H1 (cell line): Measurements from ENCODE around the gene AP3D1. TPM values are rescaled to one million over a fixed set of nuclear protein-coding genes. Genes with fewer than 3 reads are reported as not detected.

Experiments used
- ATF2 ChIP-seq: IDR thresholded peaks from 2 replicates; pipeline ENCODE4 v1.6.1; 2012; ENCODE audit warnings: low read length, inconsistent platforms
- CBX5 ChIP-seq: fragments of 300-800, 300-1000 bp; sonication (generic); IDR thresholded peaks from 2 replicates; pipeline ENCODE4 v1.7.1; 2016; ENCODE audit warnings: antibody characterized with exemption, low read length, low read depth
- CEBPB ChIP-seq: IDR thresholded peaks from 2 replicates; pipeline ENCODE4 v1.6.1; 2012; ENCODE audit warnings: low read depth, low read length
- CHD7 ChIP-seq: fragments of 300-600 bp; sonication (generic); IDR thresholded peaks from 2 replicates; pipeline ENCODE4 v1.7.1; 2012; ENCODE audit warnings: low read length, moderate library complexity, mild to moderate bottlenecking, inconsistent platforms; ENCODE audit not compliant: insufficient replicate concordance
- CREB1 ChIP-seq: IDR thresholded peaks from 2 replicates; pipeline ENCODE4 v1.6.1; 2012; ENCODE audit warnings: inconsistent platforms
- GABPA ChIP-seq: IDR thresholded peaks from 2 replicates; pipeline ENCODE4 v1.6.1; 2011; ENCODE audit warnings: mild to moderate bottlenecking, low read length, moderate library complexity, borderline replicate concordance; ENCODE audit not compliant: insufficient read depth
- POLR2AphosphoS5 ChIP-seq: IDR thresholded peaks from 2 replicates; pipeline ENCODE4 v1.6.1; 2011; ENCODE audit warnings: low read depth, low read length
- POU5F1 ChIP-seq: IDR thresholded peaks from 2 replicates; pipeline ENCODE4 v1.6.1; 2011; ENCODE audit warnings: low read depth, mild to moderate bottlenecking, low read length, moderate library complexity
- RXRA ChIP-seq: IDR thresholded peaks from 2 replicates; pipeline ENCODE4 v1.6.1; 2011; ENCODE audit warnings: low read depth, mild to moderate bottlenecking, low read length, moderate library complexity; ENCODE audit not compliant: insufficient read depth
- SIN3A ChIP-seq, 2 experiments: IDR thresholded peaks in 1 of 2; conservative IDR thresholded peaks in 1 of 2; 2 replicates each; pipeline ENCODE4 v1.6.1; 2011 to 2012; ENCODE audit warnings: low read length in 2 of 2, improper control_type of control experiment in 1 of 2, low read depth in 1 of 2, mild to moderate bottlenecking in 1 of 2
- SP2 ChIP-seq: IDR thresholded peaks from 2 replicates; pipeline ENCODE4 v1.6.1; 2012; ENCODE audit warnings: mild to moderate bottlenecking, low read length, inconsistent platforms
- polyA plus RNA-seq, 7 experiments: library from polyadenylated mRNA; depleted of rRNA in 3 of 7; stranded (reverse) in 5 of 7; unstranded in 2 of 7; fragments of >200 nt in 5 of 7; fragments of 200-250 nt in 2 of 7; gene quantifications; 1 replicate in 5 of 7; 2 replicates in 1 of 7; 4 replicates in 1 of 7; pipeline versions ENCODE4 v1.2.1 to v1.2.3, GENCODE V29; 2011 to 2013; ENCODE audit warnings: missing spikeins in 2 of 7, mixed read lengths in 2 of 7
- total RNA-seq: library from RNA; stranded (reverse); fragmentation: NEBNext Ultra II Directional; extraction: Animal tissue kit (Norgen Biotek cat#: 25700); gene quantifications from 2 replicates; pipeline ENCODE4 v1.2.1, GENCODE V29; 2021

The AP3D1 gene
- total and polyA plus RNA-seq, 2 of the 8 experiments (the other 6 are each of a cell fraction or from before 2014, with no cell fraction given), result 161 to 174 TPM

GRCh38 chr19:2198317-2198716 is 47.0 kb upstream of the AP3D1 start (continued):
- TF ChIP-seq CHD7, result no peak
- TF ChIP-seq SP2, result no peak
- no peak for TF ChIP-seq RXRA
- TF ChIP-seq ATF2, result no peak
- no peak for TF ChIP-seq CBX5
- no peak for TF ChIP-seq SIN3A (conservative IDR thresholded peaks at IDR 0.05 in 1 of 2, IDR thresholded peaks at IDR 0.05 in 1 of 2; ENCODE audit: low read depth in 1 of 2, low read length in 2 of 2)
- TF ChIP-seq CREB1, result no peak
- no peak for TF ChIP-seq GABPA
- TF ChIP-seq POU5F1, result no peak
- TF ChIP-seq CEBPB, result no peak
- TF ChIP-seq POLR2AphosphoS5, result no peak
